GM18873 (cell line): ENCODE measurements around the gene BCL7A.
"Not testable (repeated sequence)": the region's sequence is repeated elsewhere in the genome, so short reads cannot be mapped to it uniquely, and the experiment has no call there.

Source experiments
- ATAC-seq: cut with Tn5 transposase; IDR thresholded peaks from one replicate; pipeline ENCODE4 v1.9.1; 2021; ENCODE audit warnings: mild to moderate bottlenecking, moderate library complexity, moderate number of reproducible peaks; ENCODE audit not compliant: unreplicated experiment, low FRiP score

Gene BCL7A

GRCh38 chr12:122089077-122089476 lies 67.4 kb downstream of the BCL7A start:
- no peak for ATAC-seq

DNA sequence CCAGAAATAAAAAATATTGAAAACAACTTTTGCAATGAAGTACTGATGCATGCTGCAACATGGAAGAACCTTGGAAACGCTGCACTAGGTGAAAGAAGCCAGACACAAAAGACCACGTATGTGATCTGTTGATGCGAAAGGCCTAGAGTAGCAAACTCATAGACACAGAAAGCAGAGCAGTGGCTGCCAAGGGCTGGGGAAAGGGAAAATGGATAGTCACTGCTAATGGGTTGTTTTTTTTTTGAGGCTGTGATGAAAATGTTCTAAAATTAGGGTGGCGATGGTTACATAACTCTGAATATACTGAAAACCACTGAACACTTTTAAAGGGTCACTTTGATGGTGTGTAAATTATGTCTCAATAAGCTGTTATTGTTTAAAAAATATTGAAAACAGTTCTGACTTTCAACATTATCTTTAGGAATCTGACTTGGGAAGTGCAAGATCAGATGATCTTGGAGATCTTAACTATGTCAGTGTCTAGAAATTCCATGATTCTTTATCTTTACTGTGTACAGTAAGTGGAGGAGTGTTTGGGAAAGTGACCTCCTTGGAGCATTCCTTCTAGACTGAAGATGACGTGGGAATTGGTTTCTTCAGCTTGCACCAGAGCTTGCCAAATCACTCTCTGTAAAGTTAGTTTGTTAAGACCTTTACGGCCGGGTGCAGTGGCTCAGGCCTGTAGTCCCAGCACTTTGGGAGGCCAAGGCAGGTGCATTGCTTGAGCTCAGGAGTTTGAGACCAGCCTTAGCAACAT lies 69.3 kb downstream of the BCL7A start:
- no peak for ATAC-seq

DNA sequence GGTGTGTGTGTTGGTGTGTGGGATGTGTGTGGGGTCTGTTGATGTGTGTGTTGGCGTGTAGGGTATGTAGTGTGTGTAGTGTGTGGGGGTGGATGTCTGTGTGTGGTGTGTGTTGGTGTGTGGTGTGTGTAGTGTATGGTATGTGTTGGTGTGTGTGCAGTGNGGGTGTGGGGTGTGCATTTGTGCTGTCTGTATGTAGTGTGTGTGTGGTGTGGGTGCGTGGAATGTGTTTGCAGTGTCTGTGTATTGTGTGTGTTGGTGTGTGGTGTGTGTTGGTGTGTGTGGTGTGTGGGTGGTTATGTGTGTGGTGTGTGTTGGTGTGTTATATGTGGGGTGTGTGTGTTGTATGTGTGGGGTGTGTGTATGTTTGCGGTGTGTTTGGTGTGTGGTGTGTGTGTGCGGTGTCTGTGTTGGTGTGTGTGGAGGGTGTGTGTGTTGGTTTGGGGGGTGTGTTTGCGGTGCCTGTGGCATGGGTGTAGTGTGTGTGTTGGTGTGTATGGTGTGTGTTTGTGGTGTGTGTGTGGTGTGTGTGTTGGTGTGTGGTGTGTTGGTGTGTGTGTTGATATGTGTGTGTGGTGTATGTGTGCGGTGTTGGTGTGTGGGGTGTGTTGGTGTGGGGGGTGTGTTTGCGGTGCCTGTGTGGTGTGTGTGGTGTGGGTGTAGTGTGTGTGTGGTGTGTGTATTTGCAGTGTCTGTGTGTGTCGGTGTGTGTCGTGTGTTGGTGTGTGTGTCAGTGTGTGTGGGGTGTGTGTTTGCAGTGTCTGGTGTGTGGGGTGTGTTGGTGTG lies 71.6 kb downstream of the BCL7A start:
- ATAC-seq = no peak

GRCh38 chr12:122094137-122094734 lies 72.6 kb downstream of the BCL7A start:
- no peak for ATAC-seq

DNA sequence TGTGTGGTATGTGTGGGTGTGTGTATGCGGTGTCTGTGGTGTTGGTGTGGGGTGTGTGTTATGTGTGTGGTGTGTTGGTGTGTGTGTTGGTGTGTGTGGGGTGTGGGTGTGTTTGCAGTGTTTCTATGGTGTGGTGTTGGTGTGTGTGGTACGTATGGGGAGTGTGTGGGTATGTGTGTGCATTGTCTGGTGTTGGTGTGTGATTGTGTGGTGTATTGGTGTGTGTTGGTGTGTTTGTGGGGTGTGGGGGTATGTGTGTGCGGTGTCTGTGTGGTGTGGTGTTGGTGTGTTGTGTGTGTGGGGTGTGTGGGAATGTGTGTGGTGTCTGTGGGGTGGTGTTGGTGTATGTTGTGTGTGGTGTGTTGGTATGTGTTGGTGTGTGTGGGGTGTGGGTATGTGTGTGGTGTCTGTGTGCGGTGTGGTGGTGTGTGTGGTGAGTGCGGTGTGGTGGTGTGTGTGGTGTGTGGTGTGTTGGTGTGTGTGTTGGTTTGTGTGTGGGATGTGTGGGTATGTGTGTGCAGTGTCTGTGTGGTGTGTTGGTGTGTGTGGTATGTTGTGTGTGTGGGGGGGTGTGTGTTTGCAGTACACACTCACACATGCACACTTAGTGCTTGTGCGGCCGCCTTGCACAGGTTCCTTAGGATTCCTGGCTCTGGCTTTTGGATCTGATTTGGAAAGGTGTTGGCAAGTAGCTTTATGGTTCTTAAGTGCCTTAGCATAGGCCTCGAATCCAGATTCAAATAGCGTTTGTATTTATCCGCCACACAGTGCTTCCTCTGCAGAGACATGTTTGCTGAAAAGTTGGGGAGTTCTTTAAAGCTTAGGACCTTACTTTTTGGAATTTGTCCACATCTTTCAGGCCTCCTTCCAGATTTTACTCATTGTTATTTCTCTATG lies 73.3 kb downstream of the BCL7A start:
- ATAC-seq = no peak

DNA sequence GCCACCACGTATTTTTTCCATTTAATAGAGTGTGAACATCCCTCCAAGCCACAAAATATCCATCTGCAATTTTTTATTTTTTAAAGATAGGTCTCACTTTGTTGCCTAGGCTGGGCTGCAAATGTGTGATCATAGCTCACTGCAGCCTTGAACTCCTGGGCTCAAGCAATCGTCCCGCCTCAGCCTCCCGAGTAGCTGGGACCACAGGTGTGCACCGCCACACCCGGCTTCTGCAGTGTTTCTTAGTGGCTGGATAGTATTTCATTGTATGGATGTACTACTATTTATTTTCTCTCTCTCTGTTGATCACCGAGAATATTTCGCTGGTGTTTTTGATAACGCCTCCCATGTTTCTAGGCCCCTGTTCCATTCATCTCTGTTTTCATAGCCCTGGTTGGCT lies 74.3 kb downstream of the BCL7A start:
- no peak for ATAC-seq

GRCh38 chr12:122096591-122097149 lies 75.0 kb downstream of the BCL7A start:
- no peak for ATAC-seq

GRCh38 chr12:122097584-122097926 lies 75.9 kb downstream of the BCL7A start:
- ATAC-seq = no peak

DNA sequence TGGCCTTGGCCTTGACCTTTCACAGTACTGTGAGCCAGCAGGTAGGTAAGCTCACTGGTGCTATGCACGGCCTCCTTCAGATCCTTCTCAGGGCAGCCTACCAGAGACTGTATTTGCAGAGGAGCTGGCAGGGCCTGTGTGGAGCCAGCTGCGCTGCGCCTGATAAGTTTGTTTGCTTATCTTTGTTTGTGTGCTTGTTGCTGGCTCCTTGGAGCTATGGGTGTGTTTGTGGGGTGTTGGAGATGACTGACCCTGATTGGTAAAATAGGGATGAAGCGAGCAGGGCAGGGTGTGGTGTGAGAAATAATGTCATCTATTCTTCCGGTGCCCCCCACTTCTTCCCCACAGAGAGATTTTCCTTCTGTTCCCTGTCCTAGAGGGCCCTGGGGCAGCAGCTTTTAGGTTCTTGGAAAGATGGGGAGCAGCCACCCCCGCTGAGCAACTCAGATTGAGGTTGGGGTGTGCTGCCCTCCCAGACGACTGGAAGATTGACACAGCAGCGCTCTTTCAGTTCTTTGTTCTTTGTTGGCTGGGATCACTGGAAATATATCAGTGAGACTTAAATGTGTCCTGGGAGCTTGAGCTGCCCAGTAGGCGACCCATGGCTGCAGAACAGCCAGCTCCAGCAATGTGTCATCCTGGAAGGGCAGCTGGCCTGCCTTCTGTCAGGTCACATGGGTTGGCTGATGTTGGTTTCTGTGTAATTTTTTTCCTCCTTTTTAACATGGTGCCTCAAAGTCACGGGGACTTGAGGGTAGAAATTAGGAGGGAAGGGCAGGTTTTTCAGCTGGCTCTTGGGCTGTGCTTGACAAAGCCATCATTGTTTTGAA lies 76.5 kb downstream of the BCL7A start:
- no peak for ATAC-seq

- ATAC-seq = no peak
These were observed 77.6 kb downstream of the BCL7A start for GRCh38 chr12:122099280-122099749.

DNA sequence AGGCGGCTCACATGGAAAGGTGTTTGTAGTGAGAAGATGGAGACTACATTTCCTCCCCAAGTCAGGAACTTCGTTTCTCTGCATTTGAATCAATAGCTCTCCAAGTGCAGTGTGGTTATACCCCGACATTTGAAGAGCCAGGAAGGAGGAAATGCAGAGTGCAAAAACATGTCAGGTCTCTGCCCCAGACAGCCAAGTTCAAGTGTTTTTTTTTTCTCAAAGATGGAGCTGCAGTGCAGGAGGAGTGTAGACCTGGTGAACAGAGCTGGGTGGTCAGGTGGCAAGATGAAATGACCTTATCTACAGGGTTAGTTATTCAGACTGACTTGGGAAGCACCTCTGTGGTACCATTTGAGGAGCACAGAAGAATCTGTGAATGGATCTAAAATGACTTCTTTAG lies 78.2 kb downstream of the BCL7A start:
- ATAC-seq = no peak

GRCh38 chr12:122100568-122100967 lies 78.9 kb downstream of the BCL7A start:
- ATAC-seq = no peak

- ATAC-seq = no peak
These were observed 80.6 kb downstream of the BCL7A start for GRCh38 chr12:122102331-122102730.

DNA sequence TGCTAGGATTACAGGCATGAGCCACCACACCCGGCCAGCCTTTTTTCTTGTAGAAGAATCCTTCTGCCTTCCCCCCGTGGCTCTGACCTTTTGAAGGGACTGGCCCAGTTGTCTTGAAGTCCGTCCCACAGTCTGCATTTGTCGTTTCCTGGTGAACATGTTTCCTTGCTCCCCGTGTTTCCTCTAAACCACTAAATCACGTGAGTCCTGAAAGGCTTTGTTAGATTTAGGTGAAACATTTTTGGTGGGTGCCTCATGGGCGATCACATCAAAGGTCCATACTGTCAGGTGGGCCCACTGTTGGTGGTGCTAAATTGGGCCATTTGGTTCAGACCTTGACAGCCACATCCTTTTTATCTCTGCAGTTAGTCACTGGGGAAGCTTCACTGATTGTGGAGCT lies 83.2 kb downstream of the BCL7A start:
- ATAC-seq = no peak

DNA sequence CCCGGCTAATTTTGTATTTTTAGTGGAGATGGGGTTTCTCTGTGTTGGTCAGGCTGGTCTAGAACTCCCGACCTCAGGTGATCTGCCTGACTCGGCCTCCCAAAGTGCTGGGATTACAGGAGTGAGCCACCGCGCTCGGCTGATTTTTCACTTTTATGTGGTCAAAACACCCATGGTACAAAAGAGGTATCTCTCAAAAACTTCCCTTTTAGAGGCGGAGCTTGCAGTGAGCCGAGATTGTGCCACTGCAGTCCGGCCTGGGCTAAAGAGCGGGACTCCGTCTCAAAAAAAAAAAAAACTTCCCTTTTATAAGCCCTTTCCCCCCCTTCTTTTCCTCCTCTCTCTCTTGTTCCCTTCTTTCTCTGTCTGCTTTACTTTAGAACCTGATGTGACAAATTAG lies 83.8 kb downstream of the BCL7A start:
- not testable (repeated sequence) for ATAC-seq

GRCh38 chr12:122106843-122107242 lies 85.2 kb downstream of the BCL7A start:
- no peak for ATAC-seq

DNA sequence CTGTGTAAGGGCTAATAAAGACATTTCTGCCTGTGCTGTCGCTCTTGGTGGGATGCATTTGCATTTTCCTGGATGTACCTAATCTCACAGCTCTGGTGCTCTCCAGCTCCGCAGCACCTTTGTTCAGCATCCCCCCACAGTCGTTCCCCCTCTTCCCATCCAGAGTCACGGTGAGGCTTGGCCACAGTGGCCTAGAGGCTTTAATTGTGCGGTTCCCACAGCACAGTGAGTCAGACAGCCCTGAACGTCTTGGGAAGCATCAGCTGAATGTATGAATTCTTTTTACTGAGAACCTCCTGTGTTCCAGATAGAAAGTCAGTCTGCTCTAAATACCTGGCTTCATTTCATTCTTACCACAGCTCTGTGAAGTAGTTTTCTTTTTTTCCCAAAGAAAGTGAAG lies 85.6 kb downstream of the BCL7A start:
- no peak for ATAC-seq

GRCh38 chr12:122111089-122111641 lies 89.5 kb downstream of the BCL7A start:
- ATAC-seq = no peak
